HepG2 (cell line): Measurements from ENCODE around the gene CRY1. TPM values are rescaled to one million over a fixed set of nuclear protein-coding genes. Genes with fewer than 3 reads are reported as not detected.

Experiments used
- BRF2 ChIP-seq: sonication (generic); formaldehyde crosslinking; IDR thresholded peaks from 2 replicates; pipeline ENCODE4 v1.8.1; 2022; ENCODE audit warnings: mild to moderate bottlenecking, missing genetic modification reagents
- CEBPZ ChIP-seq: IDR thresholded peaks from 2 replicates; pipeline ENCODE4 v1.6.1; 2012; ENCODE audit warnings: low read length, improper control_type of control experiment
- CREM ChIP-seq, 2 experiments: sonication (generic) in 1 of 2; formaldehyde crosslinking in 1 of 2; IDR thresholded peaks; 2 replicates each; pipeline versions ENCODE4 v1.4.0 to v1.6.1; 2016 to 2020; ENCODE audit warnings: antibody characterized with exemption in 1 of 2, mild to moderate bottlenecking in 1 of 2, missing genetic modification reagents in 1 of 2
- DNMT3B ChIP-seq: conservative IDR thresholded peaks from 2 replicates; pipeline ENCODE4 v1.6.1; 2016; ENCODE audit warnings: missing biosample characterization, control low read depth
- ELF3 ChIP-seq: IDR thresholded peaks from 2 replicates; pipeline ENCODE4 v1.6.1; 2016; ENCODE audit warnings: missing genetic modification reagents, missing compliant biosample characterization
- GATA4 ChIP-seq: sonication (generic); IDR thresholded peaks from 2 replicates; pipeline ENCODE4 v1.6.1; 2016; ENCODE audit warnings: antibody characterized with exemption, low read depth, borderline replicate concordance
- IKZF1 ChIP-seq: fragments of 450-650 bp; IDR thresholded peaks from 2 replicates; pipeline ENCODE4 v1.7.1; 2016
- IRX3 ChIP-seq: sonication (generic); formaldehyde crosslinking; IDR thresholded peaks from 2 replicates; pipeline ENCODE4 v1.8.1; 2023; ENCODE audit warnings: mild to moderate bottlenecking, low read depth, missing genetic modification reagents, borderline replicate concordance
- KAT2B ChIP-seq: fragments of 150-350 bp; IDR thresholded peaks from 2 replicates; pipeline ENCODE4 v1.6.1; 2014; ENCODE audit warnings: low read depth, low read length, borderline replicate concordance
- NKX3-1 ChIP-seq: sonication (generic); formaldehyde crosslinking; IDR thresholded peaks from 2 replicates; pipeline ENCODE4 v1.5.0; 2020; ENCODE audit warnings: missing genetic modification reagents
- PAWR ChIP-seq: sonication (generic); formaldehyde crosslinking; IDR thresholded peaks from 2 replicates; pipeline ENCODE4 v1.4.0; 2020; ENCODE audit warnings: missing genetic modification reagents, mild to moderate bottlenecking, borderline replicate concordance
- PRDM10 ChIP-seq: sonication (generic); formaldehyde crosslinking; IDR thresholded peaks from 2 replicates; pipeline ENCODE4 v1.4.0; 2020; ENCODE audit warnings: low read depth, missing genetic modification reagents
- RBM39 ChIP-seq: fragments of 200-400 bp; formaldehyde crosslinking; IDR thresholded peaks from one replicate; pipeline ENCODE4 v1.6.1; 2018; ENCODE audit warnings: antibody characterized with exemption, mild to moderate bottlenecking, low read depth, low read length; ENCODE audit not compliant: poor library complexity, severe bottlenecking
- REL ChIP-seq: sonication (generic); formaldehyde crosslinking; conservative IDR thresholded peaks from 2 replicates; pipeline ENCODE4 v1.8.0; 2022; ENCODE audit warnings: mild to moderate bottlenecking, missing genetic modification reagents, moderate library complexity
- SMARCE1 ChIP-seq: fragments of 450-650 bp; IDR thresholded peaks from 2 replicates; pipeline ENCODE4 v1.6.1; 2017; ENCODE audit warnings: borderline replicate concordance
- ZKSCAN5 ChIP-seq: sonication (generic); formaldehyde crosslinking; IDR thresholded peaks from 2 replicates; pipeline ENCODE4 v1.5.1; 2020; ENCODE audit warnings: mild to moderate bottlenecking, missing genetic modification reagents
- ZNF205 ChIP-seq: IDR thresholded peaks from 2 replicates; pipeline ENCODE4 v1.6.1; 2018; ENCODE audit warnings: missing biosample characterization, missing genetic modification reagents
- ZNF629 ChIP-seq: sonication (generic); formaldehyde crosslinking; conservative IDR thresholded peaks from 2 replicates; pipeline ENCODE4 v1.5.0; 2020; ENCODE audit warnings: missing genetic modification reagents
- polyA plus RNA-seq, 8 experiments: library from polyadenylated mRNA; depleted of rRNA in 3 of 8; stranded (reverse) in 7 of 8; unstranded in 1 of 8; fragments of >200 nt; fragmentation: Illumina TruSeq in 4 of 8; extraction: Trizol in 4 of 8; gene quantifications; 2 replicates each; pipeline versions ENCODE4 v1.2.1 to v1.2.3, GENCODE V29; 2011 to 2016; ENCODE audit warnings: low read depth in 4 of 8, missing spikeins in 1 of 8, mixed read lengths in 1 of 8; ENCODE audit not compliant: insufficient read depth in 1 of 8
- total RNA-seq, 5 experiments: library from RNA; depleted of rRNA; stranded (reverse); fragments of >200 nt; fragmentation: Illumina TruSeq; extraction: Trizol; gene quantifications; 2 replicates each; pipeline ENCODE4 v1.2.3, GENCODE V29; 2016; ENCODE audit warnings: low read depth in 1 of 5
- TF ChIP-seq, protein P1 (sequence below): sonication (generic); formaldehyde crosslinking; IDR thresholded peaks from 2 replicates; pipeline ENCODE4 v1.4.0; 2020; ENCODE audit warnings: missing genetic modification reagents, borderline replicate concordance

CRY1 gene
- total and polyA plus RNA-seq, 2 of the 13 experiments (the other 11 are each of a cell fraction or from before 2014, with no cell fraction given): 11.4 to 13.9 TPM

GRCh38 chr12:106975993-106976658 is 117.2 kb downstream of the CRY1 start (continued):
- TF ChIP-seq, protein P1, sequence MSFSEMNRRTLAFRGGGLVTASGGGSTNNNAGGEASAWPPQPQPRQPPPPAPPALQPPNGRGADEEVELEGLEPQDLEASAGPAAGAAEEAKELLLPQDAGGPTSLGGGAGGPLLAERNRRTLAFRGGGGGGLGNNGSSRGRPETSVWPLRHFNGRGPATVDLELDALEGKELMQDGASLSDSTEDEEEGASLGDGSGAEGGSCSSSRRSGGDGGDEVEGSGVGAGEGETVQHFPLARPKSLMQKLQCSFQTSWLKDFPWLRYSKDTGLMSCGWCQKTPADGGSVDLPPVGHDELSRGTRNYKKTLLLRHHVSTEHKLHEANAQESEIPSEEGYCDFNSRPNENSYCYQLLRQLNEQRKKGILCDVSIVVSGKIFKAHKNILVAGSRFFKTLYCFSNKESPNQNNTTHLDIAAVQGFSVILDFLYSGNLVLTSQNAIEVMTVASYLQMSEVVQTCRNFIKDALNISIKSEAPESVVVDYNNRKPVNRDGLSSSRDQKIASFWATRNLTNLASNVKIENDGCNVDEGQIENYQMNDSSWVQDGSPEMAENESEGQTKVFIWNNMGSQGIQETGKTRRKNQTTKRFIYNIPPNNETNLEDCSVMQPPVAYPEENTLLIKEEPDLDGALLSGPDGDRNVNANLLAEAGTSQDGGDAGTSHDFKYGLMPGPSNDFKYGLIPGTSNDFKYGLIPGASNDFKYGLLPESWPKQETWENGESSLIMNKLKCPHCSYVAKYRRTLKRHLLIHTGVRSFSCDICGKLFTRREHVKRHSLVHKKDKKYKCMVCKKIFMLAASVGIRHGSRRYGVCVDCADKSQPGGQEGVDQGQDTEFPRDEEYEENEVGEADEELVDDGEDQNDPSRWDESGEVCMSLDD (CRISPR knock-in tag): peak; percentile 52; the same call in 1 of the 2 replicates
- TF ChIP-seq ELF3: peak; percentile 44
- no peak for TF ChIP-seq BRF2 (CRISPR knock-in tag)
- TF ChIP-seq NKX3-1 (CRISPR knock-in tag): no peak
- no peak for TF ChIP-seq REL
- no peak for TF ChIP-seq IKZF1
- TF ChIP-seq CEBPZ: no peak
- no peak for TF ChIP-seq ZKSCAN5
- TF ChIP-seq PAWR (CRISPR knock-in tag): no peak
- no peak for TF ChIP-seq GATA4
- TF ChIP-seq ZNF629 (CRISPR knock-in tag): no peak
- no peak for TF ChIP-seq SMARCE1
- no peak for TF ChIP-seq IRX3
- TF ChIP-seq RBM39: no peak
- TF ChIP-seq CREM (IDR thresholded peaks at IDR 0.05): peak; percentile 67; the same call in 1 of the 2 replicates
- no peak for TF ChIP-seq CREM (CRISPR knock-in tag; IDR thresholded peaks at IDR 0.05)
- TF ChIP-seq DNMT3B (CRISPR knock-in tag): 0 out of 2 replicates have a peak, but pooled peaks have one; percentile 24
- TF ChIP-seq ZNF205 (CRISPR knock-in tag): no peak
- TF ChIP-seq PRDM10 (CRISPR knock-in tag): peak; percentile 23; the same call in 1 of the 2 replicates
- no peak for TF ChIP-seq KAT2B
